ENCODE data around the gene E2F8.

E2F8 gene

GRCh38 chr11:19218786-19219460, 21.8 kb downstream of the E2F8 start:
- no peak for DNase-seq

DNA sequence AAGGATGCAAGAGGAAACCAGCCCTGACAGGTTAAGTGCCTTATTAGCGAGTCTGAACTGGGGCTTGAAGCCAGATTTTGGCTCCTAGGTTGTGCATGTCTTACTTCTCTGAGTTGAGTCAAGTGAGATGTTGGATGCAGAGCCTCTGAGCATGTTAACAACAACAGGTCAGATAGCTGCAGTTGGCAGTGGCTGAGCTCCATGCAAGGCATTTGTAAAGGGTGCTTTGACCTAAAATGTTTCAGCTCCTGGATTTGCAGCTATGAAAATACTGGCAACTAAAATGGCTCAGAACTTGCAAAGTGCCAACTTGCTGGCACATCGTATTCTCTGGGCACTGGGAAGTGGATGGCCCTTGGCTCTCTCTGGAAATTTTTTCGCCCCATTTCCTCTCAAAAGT, 22.5 kb downstream of the E2F8 start:
- no peak for DNase-seq

DNA sequence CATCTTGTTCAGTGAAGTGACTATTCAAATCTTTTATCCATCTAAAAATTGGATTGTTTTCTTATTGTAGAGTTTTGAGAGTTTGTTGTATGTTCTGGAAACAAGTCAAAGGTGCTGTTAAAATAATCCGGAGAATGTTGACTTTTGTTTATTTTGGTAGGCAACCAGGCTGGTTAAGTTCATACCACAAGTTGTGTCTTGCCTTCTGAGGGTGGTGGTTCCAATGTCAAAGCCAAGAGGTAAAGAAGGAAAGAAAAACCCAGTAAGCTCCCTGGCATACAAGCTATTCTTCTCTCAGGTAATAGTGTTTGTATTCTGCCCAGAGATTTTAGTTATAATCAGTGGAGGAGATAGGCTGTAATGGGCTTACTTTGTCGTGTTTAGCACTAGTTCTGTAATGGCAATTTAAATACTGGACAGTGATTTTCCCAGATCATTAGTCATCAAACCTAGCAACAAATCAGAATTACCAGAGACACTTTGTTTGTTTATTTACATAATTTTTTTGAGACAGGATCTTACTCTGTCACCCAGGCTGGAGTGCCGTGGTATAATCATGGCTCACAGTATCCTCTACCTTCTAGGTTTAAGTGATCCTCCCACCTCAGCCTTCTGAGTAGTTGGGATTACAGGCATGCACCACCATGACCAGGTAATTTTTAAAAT, 23.9 kb downstream of the E2F8 start:
- DNase-seq, result no peak

GRCh38 chr11:19216021-19216420, 24.7 kb downstream of the E2F8 start:
- DNase-seq, result no peak

DNA sequence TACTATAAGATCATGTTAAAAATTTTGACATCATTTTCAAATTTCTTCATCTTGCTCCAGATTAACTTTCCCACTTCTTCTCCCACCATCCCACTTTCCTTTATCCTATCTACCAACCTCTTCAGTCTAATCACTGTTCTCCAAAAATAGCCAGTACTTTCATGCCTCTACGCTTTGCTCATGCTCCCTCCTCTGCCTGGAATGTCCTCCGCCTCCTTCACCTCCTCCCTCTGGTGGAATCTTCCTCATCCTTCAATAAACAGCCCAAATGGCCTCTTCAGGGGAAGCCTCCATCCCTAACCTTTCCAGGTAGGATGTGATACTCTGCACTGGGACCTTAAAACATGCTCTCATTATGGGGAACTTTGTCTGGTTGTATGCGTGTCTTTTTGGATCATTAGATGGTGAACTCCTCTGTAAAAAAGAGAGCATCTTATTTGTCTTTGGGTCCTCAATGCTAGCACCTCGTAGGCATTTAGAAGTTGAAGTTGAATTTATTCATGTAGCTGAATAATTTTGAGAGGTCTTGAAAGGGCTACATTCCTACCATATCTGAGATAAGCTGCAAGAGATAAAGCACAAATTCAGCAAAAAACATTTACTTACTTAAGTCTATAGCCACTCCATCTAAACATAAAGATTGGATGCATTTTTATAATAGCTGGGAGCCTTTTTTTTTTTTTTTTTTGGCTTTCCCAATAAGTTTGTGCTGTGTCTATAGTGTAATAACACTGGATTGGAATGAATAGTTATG, 31.0 kb downstream of the E2F8 start:
- no peak for DNase-seq

GRCh38 chr11:19208959-19209546, 31.7 kb downstream of the E2F8 start:
- no peak for DNase-seq

DNA sequence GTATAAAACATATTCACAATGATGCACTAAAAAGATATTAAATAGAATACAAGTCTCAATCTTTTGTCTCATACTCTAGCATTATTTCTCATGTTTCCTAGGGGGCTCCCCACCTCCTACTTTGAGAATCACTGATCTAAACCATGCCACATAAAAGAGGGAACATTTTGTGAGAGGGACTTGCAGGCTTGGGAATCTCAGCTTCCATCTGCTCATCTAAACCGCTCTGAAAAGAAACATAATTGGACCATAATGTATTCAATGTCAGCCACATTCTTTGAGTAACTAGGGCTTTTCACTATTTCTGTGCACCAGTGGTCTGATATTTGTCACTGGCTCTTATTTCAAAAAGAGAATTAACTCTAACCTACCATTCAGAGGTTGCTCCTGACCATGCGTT, 32.6 kb downstream of the E2F8 start:
- no peak for DNase-seq

DNA sequence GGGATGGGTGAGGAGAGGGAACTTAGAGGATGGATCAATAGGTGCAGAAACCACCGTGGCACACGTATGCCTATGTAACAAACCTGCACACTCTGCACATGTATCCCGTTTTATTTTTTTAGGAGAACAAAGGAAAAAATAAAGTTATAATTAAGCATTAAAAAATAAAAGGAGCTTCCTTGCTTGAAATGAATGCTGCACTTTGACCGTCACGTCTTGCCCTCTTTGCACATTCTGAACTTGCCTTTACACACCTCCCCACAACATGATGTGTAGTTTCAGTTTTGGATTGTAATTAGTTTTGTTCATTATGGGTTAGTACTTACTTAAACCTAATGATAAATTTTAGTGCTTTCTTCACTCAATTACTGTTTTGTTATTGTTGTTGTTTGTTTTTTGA, 35.9 kb downstream of the E2F8 start:
- no peak for DNase-seq

- no peak for DNase-seq
Measured at GRCh38 chr11:19201737-19202605, 38.8 kb downstream of the E2F8 start, which contains the start of gene CSRP3. Gene CSRP3 (minus strand): TSS chr11:19201983. CDS start chr11:19192448, 9,535 bp downstream.

DNA sequence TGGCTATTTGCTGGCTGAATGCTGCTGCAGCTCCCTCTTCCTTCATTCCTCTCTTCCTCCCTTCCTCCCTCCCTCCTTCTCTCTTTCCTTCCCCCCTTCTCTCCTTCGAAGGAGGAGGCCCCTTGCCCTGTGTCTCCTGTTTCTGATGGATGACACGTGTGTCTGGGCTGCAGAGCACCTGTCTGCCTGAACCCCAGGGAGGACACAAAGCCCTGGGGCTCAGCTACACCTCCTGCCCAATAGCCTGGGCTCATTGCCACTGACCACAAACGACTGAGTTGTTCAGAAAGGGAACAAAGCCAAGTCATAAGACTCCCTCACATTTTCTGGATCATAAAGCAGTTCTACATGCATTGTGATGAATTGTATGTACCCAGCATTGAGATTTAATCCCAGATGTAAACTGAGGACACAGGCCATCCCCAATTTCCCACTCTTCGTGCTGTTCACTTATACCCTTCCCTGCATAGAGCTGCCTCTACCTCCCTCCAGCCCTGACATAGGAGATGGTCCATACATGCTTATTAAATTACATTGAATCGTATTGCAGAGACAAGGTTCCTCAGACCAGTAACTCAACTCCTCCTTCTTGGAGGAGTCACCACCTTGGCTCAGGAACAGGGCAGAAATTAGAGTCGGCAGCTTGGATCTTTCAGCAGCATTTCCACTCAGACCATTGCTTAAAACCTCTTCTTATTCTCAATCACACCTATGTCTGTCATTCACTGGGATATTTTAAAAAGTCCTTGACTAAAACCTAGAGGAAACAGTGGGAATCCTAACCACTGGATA, 40.1 kb downstream of the E2F8 start:
- no peak for DNase-seq

DNA sequence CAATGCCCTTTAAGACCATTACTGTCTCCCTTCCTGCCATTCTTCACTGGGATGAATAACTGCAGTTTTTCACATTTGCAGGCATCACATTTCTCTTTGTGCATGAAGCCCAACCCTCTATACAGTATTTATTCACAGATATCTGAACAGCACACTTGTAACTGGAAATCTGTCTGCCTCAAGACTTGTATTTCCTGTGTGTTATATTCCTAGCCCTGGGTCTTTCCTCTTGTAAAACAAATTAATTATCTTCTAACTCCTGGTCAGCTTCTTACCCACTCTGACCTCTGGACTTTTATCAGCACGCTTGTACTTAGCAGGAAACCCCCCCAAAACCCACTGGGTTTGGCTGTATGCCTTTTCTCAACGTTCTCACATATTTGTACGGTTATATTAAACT, 41.0 kb downstream of the E2F8 start:
- no peak for DNase-seq

DNA sequence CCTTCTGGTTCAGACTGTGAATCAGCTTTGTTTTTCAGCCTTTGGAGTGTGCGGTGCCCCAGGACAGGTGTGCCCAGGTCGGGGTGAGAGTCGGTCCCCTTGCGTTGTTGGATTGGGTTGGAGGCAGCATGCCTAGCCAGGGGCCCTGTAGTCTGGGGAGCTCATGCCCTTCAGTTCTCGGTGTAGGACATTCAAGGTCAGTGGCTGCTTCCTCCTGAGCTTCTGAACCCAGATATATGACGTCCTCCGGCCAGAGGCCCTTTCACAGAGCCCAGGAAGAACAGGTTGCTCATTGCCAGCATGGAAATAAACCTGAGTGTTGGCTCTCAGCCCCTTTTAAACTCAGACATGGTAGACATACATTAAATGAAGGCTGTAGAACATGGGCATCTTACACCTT, 41.7 kb downstream of the E2F8 start:
- no peak for DNase-seq

DNA sequence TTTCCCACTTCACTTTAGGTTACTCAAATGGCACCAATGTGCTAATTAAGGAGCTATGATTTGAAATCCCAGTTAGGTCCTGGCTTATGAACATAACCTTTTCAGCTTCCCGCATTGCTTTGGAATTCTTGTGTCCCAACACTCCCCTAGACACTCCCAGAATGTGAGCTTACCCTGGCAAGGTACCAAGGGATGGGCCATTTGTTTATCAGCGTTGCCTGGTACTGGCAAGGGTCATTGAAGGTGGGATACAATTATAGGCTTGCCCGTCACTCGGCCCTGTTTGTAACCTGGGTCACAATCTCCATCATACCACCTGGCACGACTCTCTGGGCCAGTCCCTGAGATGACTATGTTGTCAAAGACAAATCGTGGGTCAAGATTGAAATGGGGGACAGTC, 44.3 kb downstream of the E2F8 start:
- no peak for DNase-seq

DNA sequence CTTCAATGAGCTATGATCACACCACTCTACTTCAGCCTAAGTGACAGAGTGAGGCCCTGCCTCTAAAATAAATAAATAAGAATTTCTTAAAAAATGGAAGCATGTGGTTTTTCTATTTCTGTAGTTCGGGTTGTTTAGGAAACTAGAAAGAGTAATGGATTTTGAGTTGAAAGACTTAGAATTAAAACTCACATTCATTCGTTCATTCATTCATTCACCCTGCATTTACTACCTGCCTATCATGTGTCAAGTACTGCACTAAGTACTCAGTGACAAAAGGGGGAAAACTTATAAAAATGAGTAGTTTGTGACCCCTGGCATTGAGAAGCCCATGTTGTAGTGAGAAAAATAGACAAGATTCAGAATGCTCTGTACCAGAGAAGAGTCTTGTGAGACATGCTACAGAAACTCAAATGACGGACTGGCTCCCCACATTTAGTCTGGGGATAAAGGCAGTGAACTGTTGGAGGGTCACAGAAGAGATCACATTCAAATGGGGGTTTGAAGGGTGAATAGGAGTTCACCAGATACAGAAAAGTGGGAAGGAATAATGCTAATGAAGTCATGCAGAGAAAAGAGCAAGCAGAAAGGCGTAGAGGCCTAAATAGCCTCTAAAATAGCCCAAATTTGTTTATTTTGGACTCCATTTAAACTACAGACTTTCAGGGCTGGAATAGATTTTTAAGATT, 46.0 kb downstream of the E2F8 start:
- DNase-seq, result no peak

DNA sequence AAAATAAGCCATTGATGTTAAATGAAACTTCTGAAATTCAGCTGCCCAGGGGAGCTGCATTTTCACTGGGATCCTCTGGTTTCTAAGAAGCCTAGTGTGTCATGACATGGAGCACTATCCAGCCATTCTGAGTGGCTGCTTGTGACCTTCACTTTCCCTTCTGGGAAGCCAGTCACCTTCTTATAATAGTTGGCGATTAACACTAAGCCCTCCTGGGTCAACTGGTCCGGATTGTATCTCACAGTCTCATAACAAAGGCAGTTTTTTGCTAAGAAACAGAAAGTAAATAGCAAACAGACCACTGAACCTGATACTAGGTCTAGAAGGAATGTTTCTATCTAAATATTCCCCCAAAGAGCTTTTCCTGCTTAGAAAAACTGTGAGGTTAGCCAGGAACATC, 46.8 kb downstream of the E2F8 start:
- no peak for DNase-seq

- no peak for DNase-seq
Measured at GRCh38 chr11:19191530-19192169, 49.1 kb downstream of the E2F8 start.

DNA sequence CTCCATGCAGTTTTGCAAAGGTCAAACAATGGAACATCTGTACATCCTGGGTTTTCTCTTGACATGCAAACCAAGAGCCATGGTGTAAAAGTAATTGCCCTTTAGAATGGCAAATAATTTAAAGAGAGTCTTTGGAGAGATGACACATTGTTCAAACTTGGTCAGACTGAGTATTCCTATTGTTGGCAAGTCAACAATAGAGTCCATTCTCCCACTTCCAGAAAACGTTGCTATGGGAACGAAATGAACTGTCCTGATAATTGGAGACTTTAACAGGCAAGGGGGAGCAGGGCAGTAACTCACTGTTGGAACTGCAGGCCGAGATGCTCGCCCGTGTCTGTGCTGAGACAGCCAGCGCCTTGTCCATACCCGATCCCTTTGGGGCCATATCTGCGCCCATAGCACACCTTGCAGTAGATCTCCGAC, 52.9 kb downstream of the E2F8 start:
- no peak for DNase-seq

DNA sequence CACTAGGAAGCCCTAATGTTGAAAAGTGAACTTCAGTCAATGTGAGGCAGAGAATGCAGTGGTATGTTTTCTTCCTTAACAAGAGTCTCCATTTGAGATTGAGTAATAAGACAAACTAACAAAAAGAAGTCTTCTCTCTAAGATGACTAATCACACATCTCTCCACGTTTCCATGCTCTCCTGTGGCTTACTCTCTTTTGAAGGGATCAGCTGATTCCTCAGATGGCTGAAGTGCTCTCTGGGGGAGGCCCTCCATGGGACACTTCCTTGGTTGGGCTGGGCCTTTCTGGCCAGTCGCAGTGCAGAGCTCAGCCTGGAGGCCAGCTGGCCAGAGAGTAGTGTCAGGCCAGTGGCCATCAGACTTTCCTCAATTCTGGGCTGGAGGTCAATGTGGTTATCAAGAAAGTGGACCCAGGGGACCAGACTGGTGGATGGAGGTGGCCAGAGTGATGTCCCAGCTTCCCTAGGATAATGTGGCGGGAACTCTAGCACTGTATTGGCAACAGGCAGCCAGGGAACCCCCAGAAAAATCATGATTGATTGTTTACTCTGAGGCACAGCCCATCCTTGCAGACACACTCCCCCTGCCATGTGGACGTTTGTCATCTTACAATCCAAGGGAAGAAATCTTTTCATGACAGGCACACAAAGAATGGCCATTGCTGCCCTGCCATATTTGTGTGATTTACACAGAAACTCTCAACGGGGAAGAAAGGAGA, 53.5 kb downstream of the E2F8 start:
- DNase-seq, result no peak

GRCh38 chr11:19185516-19186052, 55.2 kb downstream of the E2F8 start:
- DNase-seq, result no peak

GRCh38 chr11:19185036-19185435, 55.7 kb downstream of the E2F8 start:
- no peak for DNase-seq

Measured in NCI-H2171 (cell line).